ENCODE data around the gene RALB. TPM values are rescaled to one million over a fixed set of nuclear protein-coding genes. Genes with fewer than 3 reads are reported as not detected.

Gene RALB
- polyA plus RNA-seq, 3 donors from 2014 or later, result 47.7 to 55.1 (median 54.2) TPM

DNA sequence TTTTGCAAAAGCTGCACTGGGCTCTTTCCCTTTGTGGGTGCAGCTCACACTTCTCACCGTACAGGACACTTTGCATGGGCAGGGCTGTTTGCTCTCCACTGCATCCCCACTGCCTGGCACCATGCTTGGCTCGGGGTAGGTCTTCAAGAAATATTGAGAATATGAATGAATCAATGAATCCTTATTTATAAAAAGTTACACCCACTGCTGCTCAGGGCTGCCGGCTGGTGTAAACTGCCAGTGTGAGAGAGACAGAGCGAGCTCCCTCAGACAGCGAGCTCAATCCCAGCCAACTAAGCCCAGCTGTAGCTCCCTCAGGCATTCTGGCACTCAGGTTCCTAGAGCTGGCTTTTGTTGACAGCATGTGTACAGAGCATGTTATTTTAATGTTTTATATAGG is 32.9 kb upstream of the RALB start:
- DNase-seq, result no peak
- Mint-ChIP-seq H3K27ac (no peak overlapping the region), H3K9me3 (no peaks in the 10 kb centered on the region), H3K36me3 (peaks cover 5 to 14% (median 10%) of the 10 kb centered on the region in 3 donors), H3K4me3 (no peak overlapping the region), H3K27me3 (ENCODE audit: low read depth in 3 of 3) (peaks cover 2 to 7% (median 5%) of the 10 kb centered on the region in 3 donors), H3K4me1 (peaks cover 44 to 67% of the 10 kb centered on the region in 2 donors)

DNA sequence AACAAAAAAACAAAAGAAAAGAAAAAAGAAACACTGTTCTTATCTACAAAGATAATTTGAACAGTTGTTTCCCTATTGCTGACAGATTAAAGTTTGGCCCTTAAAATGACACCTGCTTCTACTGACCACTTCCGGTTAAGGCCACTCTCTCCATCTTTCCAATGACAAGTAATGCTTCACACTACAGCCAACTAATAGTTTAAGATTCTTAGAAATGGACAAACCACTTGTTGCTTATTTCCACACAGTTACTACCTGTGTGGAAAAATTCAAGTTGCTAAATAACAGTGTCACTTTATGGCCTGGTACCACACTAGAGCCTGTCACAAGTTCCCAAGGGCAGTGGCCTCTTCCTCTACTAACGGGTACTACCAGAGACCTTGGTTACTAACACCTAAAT is 31.9 kb upstream of the RALB start:
- Mint-ChIP-seq H3K9me3 (no peaks in the 10 kb centered on the region), H3K27me3 (ENCODE audit: low read depth in 3 of 3) (peaks cover 2 to 7% (median 5%) of the 10 kb centered on the region in 3 donors), H3K36me3 (peaks cover 5 to 14% (median 10%) of the 10 kb centered on the region in 3 donors), H3K27ac (peak overlapping the region; percentile 35 to 86 (median 51)), H3K4me3 (peak overlapping the region; percentile 30 to 89 (median 87)), H3K4me1 (peaks cover 45 to 68% of the 10 kb centered on the region in 2 donors)
- no peak for DNase-seq

DNA sequence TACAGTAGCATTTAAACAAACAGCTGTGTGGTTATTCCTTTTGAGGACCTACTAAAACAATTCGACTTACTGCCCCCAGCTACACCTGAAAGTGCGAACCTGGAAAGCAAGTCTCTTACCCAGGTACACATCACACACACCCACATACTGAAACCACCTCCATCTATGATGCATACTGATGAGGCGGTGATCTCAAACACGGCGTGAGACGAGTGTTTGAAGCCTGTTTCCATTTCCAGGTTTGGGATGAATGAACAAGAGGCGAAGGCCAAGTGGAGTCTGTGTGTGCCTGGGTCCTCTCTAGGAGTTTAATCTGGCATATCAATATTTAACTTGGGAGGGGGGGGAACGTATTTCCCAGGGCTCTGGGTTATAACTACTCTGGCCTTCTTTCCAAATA is 31.0 kb upstream of the RALB start:
- H3K27me3 Mint-ChIP-seq (ENCODE audit: low read depth in 3 of 3), result peaks cover 2 to 7% (median 2%) of the 10 kb centered on the region in 3 donors
- peaks cover 5 to 11% (median 10%) of the 10 kb centered on the region in 3 donors for H3K36me3 Mint-ChIP-seq
- H3K27ac Mint-ChIP-seq, result peak overlapping the region in 4 of 6 donors; percentile 34 to 86 (median 81)
- H3K9me3 Mint-ChIP-seq, result no peaks in the 10 kb centered on the region
- DNase-seq, result no peak
- H3K4me1 Mint-ChIP-seq, result peaks cover 44 to 65% of the 10 kb centered on the region in 2 donors
- H3K4me3 Mint-ChIP-seq, result peak overlapping the region; percentile 51 to 89 (median 87)

DNA sequence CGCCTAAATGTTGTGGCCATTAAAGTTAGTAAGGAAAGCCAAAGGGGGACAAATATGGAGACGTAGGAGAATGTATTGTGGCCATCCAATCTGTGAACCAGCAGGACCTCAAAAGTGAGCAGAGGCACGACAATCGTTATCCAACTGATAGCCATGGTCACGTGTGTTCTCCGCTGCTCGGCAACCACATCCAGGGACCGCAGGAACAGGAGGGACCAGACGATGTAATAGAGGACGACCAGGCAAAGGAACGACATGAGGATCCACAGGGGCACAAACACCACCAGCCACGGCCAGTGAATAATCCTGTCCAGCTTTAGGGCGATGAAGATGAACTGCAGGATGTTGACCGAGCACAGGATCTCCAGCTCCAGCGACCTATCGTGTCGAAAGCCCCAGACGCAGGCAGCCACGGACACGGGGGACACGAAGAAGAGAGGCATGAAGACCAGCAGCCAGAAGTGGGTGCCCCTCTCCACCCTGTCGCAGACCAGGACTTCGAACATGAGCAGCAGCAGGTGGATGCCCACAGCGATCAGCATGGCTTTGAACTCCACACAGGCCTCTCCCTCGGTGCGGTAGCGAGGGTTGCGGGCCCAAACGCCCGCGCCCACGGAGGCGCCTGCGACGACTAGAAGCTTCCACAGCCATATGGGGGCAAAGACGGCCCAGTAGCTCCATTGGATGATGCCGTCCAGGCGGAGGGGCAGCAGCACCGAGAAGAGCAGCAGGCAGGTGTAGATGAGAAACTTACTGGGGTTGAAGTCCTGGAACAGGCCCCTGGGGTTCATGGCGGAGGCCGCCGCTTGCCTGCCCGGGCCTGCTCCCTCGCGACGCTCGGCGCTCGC is 30.2 kb upstream of the RALB start:
- H3K36me3 Mint-ChIP-seq, result peaks cover 5 to 11% (median 10%) of the 10 kb centered on the region in 3 donors
- peaks cover 2 to 7% (median 2%) of the 10 kb centered on the region in 3 donors for H3K27me3 Mint-ChIP-seq (ENCODE audit: low read depth in 3 of 3)
- H3K4me1 Mint-ChIP-seq, result peaks cover 46 to 59% of the 10 kb centered on the region in 2 donors
- no peaks in the 10 kb centered on the region for H3K9me3 Mint-ChIP-seq
- H3K27ac Mint-ChIP-seq, result peak overlapping the region; percentile 79 to 92 (median 84)
- no peak for DNase-seq
- peak overlapping the region; percentile 79 to 89 (median 87) for H3K4me3 Mint-ChIP-seq

DNA sequence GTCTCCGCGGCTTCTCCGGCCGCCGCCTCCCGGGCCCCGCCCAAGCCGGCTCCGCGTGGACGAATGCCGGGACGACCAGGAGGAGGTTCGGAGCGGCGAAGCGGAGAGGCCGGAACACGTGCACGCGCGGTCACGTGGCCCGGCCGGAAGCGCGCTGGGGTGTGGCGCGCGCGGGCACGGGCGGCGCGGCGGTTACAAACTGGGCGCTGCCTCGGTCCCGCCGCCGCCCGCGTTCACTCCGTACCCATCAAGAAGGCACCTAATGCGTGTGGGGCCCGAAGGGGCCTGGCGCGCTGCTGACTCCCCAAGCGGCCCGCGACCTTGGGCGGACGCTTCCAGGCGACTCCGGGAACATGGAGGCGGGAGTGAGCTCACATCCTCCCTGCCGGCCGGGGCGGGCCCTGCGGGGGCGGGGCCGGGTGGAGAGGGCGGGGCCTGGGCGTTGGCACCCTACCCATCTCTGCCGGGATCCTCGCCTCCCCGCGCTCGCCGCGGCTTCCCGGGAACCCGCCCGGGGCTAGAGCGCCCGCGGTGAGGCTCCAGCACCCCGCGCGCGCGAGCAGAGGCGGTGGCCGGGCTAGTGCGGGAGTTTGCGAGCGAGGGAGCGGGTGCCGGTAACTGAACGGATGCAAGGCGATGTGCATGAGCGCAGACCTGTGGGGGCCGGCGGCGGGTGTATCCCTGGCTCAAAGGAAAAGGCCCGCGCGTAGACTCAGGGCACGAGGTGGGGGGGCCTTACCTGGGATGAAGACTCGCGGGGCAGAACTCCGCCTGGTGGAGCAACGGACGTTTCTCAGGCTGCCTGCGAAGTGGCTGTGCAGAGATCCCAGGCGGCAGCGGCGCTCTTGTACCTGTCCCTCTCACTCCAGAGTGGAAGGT is 29.4 kb upstream of the RALB start, which contains the start of gene TMEM185B:
TSS of gene TMEM185B (minus strand) at position 367 of the 879 bp plus-strand sequence. CDS start 424 bp downstream, outside the sequence.
- Mint-ChIP-seq H3K4me3 (peak within 1 kb of the TSS; percentile 84 to 90 (median 87)), H3K36me3 (peaks cover 5 to 10% (median 7%) of the 10 kb centered on the region in 3 donors), H3K9me3 (no peaks in the 10 kb centered on the region), H3K27me3 (ENCODE audit: low read depth in 3 of 3) (peaks cover 2 to 7% (median 2%) of the 10 kb centered on the region in 3 donors), H3K4me1 (peaks cover 46 to 56% of the 10 kb centered on the region in 2 donors), H3K27ac (peak within 1 kb of the TSS; percentile 81 to 92 (median 87))
- DNase-seq, result peak; percentile 87 to 91 (median 88)

DNA sequence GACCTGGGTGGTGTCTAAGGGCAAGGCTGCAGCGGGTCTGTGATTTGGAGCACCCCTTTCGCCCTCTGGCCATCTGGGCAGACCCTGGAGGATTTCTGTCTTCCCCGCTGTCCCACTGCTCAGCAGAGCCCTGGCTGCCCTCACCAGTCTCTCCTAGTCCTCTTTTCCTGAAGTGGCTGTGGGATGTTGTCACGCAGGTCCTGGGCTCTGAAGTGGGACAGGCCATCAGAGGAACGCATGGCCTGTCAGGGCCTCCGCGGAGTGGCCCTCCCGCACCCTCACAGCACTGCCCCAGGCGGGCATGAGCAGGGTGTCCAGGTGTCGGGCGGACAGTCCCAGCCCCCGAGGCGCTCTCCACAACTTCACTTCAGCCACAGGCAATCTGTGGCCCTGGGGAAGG is 28.4 kb upstream of the RALB start:
- peaks cover 6 to 10% (median 8%) of the 10 kb centered on the region in 3 donors for H3K36me3 Mint-ChIP-seq
- DNase-seq, result no peak
- H3K9me3 Mint-ChIP-seq, result no peaks in the 10 kb centered on the region
- peaks cover 2 to 7% (median 2%) of the 10 kb centered on the region in 3 donors for H3K27me3 Mint-ChIP-seq (ENCODE audit: low read depth in 3 of 3)
- H3K4me3 Mint-ChIP-seq, result peak overlapping the region; percentile 83 to 90 (median 86)
- peaks cover 47 to 57% of the 10 kb centered on the region in 2 donors for H3K4me1 Mint-ChIP-seq
- peak overlapping the region in 5 of 6 donors; percentile 44 to 92 (median 75) for H3K27ac Mint-ChIP-seq

DNA sequence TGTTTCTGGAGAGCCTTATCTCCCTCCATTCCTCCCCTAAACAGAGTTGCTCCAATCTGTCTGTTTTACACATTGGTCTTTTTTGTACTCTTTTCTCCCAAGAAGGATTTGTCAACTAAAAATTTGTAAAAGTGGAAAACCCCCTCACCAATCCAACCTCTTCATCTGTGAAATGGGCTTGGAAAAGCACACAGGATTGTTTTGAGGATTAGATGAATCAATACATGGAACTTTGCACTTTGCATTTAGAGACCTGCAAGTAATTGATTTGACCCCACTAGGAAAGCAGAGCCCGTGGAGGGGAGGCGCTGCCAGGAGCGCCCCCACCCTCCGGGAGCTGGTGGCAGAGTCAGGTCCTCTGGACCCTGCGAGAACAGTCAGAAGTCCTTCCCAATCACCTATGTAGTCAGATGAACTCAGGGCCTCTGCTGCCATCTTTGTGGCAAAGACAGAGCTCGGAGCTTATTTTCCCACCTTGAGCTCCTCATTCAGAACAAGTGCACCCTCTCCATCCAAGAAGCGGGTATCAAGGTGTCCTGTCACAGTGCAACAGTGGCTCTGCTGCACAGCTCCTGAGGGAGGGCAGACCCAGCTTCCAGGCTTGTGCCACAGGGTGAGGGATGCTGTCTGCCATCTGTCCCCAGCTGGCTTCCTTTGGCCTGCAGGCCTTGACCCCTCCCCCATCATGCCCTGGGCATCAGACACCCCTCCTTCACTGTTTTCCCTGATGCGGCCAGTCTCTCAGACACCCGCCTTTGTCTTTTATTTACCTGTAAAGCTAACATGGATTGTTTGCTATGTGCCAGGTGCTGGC is 27.7 kb upstream of the RALB start:
- Mint-ChIP-seq H3K27ac (peak overlapping the region in 3 of 6 donors; percentile 35 to 75 (median 44)), H3K4me1 (peaks cover 49 to 59% of the 10 kb centered on the region in 2 donors), H3K27me3 (ENCODE audit: low read depth in 3 of 3) (peaks cover 2 to 4% (median 2%) of the 10 kb centered on the region in 3 donors), H3K4me3 (peak overlapping the region; percentile 83 to 90 (median 86)), H3K9me3 (no peaks in the 10 kb centered on the region), H3K36me3 (peaks cover 9 to 10% (median 10%) of the 10 kb centered on the region in 3 donors)
- no peak for DNase-seq

DNA sequence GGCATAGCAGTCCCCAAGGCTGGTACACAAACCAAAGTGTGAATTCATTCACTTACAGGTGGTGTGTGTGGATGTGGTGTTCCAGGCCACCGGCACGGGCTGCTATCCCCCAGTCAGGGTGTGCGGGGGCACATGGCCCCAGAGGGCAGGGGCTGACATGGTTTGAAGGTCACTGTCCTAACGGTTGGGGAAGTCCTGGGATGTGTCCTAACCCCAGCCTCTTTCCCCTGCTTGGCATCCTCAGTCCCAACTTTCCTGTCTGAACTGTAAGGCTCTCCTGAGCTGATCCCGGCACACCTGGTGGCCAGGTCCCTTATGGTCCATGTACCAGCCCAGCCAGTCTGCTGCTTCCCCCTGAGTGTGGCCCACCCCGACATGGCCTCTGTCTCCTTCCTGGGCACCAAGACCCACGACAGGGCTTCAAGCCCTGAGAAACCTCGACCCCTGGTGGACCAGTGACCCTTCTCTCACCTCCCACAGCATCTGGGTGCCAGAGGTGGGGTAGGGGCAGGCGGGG is 27.0 kb upstream of the RALB start:
- no peak for DNase-seq
- Mint-ChIP-seq H3K36me3 (peaks cover 9 to 10% (median 10%) of the 10 kb centered on the region in 3 donors), H3K9me3 (no peaks in the 10 kb centered on the region), H3K4me3 (no peak overlapping the region), H3K4me1 (peaks cover 47 to 59% of the 10 kb centered on the region in 2 donors), H3K27ac (peak overlapping the region in 2 of 6 donors; percentile 58 to 60), H3K27me3 (ENCODE audit: low read depth in 3 of 3) (peaks cover 2 to 4% (median 2%) of the 10 kb centered on the region in 3 donors)

DNA sequence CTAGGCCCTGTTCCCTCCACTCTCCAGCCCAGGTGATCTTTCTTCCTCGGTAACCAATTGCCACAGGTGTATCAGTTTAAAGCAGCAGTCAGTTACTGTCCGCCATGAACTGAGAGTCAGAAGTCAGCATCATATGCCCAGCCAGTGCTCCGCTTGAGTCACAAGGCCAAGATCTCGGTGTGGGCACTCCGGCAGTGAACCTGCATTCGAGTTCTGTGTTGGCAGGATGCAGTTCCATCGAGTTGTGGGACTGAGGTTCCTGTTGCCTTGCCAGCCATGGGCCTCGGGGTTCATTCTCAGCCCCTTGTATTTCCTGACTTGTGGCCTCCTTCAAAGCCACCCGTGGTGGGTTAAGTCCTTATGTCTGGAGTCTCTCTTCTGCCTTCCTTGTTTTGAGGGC is 26.3 kb upstream of the RALB start:
- H3K4me1 Mint-ChIP-seq, result peaks cover 47 to 59% of the 10 kb centered on the region in 2 donors
- DNase-seq, result no peak
- peaks cover 4% of the 10 kb centered on the region in 3 donors for H3K36me3 Mint-ChIP-seq
- peak overlapping the region in 3 of 5 donors; percentile 24 to 41 (median 38) for H3K4me3 Mint-ChIP-seq
- peaks cover 2 to 6% (median 2%) of the 10 kb centered on the region in 3 donors for H3K27me3 Mint-ChIP-seq (ENCODE audit: low read depth in 3 of 3)
- H3K9me3 Mint-ChIP-seq, result no peaks in the 10 kb centered on the region
- H3K27ac Mint-ChIP-seq, result peak overlapping the region in 1 of 6 donors; percentile 62

DNA sequence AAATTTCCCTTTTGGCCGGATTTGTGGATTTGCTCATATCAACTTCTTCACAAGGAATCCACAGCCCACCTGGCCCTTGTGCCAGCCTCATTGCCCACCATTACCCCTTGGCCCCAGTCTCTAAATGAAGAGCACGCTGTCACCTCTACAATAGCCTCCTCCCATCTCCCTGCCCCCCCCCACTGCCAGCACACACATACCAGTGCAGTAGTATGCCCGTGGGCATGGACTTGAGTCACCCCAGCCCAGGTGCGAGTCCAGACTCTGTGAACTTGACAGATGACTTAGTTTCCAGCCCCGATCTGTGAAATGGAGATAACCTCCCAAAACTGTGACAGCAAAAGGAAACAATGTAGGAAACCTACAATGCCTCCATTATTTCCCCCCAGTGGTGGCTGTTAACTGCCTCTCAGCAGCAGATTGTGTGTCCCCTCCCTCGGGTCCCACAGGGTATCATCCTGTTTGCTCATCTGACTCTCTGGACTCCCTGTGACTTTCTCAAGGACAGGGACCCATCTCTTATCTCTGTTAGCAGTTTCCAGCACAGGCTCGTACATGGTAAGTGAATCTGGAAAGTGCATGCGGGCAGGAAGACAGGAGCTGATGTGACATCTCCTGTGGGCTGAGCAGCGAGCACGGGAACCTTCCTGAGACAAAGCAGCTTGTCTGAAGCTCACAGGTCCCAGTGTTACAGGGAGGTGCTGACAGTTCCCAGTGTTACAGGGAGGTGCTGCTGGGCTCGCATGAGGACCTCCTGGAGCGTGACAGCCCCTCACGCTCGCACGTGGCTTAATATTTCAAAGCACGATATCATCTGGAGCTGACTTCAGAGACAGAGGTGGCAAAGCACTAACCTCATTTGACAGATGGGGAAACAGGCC is 25.3 kb upstream of the RALB start:
- DNase-seq, result no peak
- Mint-ChIP-seq H3K27me3 (ENCODE audit: low read depth in 3 of 3) (peaks cover under 1 to 3% (median 2%) of the 10 kb centered on the region in 3 donors), H3K4me1 (peaks cover 47 to 59% of the 10 kb centered on the region in 2 donors), H3K36me3 (peaks cover 0 to 4% (median 3%) of the 10 kb centered on the region in 3 donors), H3K9me3 (no peaks in the 10 kb centered on the region), H3K27ac (peak overlapping the region in 1 of 6 donors; percentile 70), H3K4me3 (no peak overlapping the region)

DNA sequence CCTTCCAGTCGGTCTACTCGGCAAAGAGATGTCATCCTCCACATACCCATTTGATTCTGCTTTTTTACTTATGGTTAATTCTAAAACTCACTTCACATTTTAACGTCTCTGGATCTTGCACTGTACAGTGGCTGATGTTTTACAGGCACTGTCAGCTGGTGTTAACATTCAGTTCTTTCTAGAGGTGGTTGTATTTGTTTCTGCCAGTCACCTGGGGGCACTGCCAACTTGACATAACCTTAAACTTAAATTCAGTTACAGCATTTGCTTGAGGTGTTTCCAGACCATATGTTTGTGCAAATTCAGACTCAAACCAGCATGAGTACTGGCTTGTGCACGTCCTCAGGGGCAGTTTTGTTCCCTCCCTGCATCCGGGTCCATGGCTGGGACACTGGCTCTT is 24.1 kb upstream of the RALB start:
- peak overlapping the region in 2 of 6 donors; percentile 39 to 78 for H3K27ac Mint-ChIP-seq
- peaks cover 0 to 2% (median 0%) of the 10 kb centered on the region in 3 donors for H3K27me3 Mint-ChIP-seq (ENCODE audit: low read depth in 3 of 3)
- no peaks in the 10 kb centered on the region for H3K9me3 Mint-ChIP-seq
- H3K36me3 Mint-ChIP-seq, result peaks cover 0 to 4% (median 3%) of the 10 kb centered on the region in 3 donors
- DNase-seq, result no peak
- H3K4me1 Mint-ChIP-seq, result peaks cover 54 to 66% of the 10 kb centered on the region in 2 donors
- no peak overlapping the region for H3K4me3 Mint-ChIP-seq

All from immature natural killer cell (primary cell).